MM.1S (cell line): ENCODE data around the gene SPDEF.

ENCODE experiments used
- DNase-seq: peaks from one replicate; pipeline ENCODE4 v3.0.0-alpha.2; 2015
- H2AFZ ChIP-seq: fragments of 300-600 bp; sonication (generic); 2 replicates; pipeline ENCODE4 v1.6.0; 2016; ENCODE audit warnings: antibody characterized with exemption, low read length
- H3F3A ChIP-seq: fragments of 300-600 bp; sonication (generic); 2 replicates; pipeline ENCODE4 v1.6.1; 2016; ENCODE audit warnings: mild to moderate bottlenecking, antibody characterized with exemption, low read length, moderate library complexity, mixed read lengths; ENCODE audit not compliant: insufficient read depth
- H3K27ac ChIP-seq: fragments of 300-600 bp; sonication (generic); 2 replicates; pipeline ENCODE4 v1.5.1; 2016; ENCODE audit warnings: mild to moderate bottlenecking, low read length
- H3K27me3 ChIP-seq: fragments of 300-600 bp; sonication (generic); replicated peaks from 2 replicates; pipeline ENCODE4 v1.6.0; 2016; ENCODE audit warnings: low read length; ENCODE audit not compliant: insufficient read depth
- H3K36me3 ChIP-seq: fragments of 300-600 bp; sonication (generic); replicated peaks from 2 replicates; pipeline ENCODE4 v1.6.1; 2016; ENCODE audit warnings: mild to moderate bottlenecking, low read length, mixed read lengths; ENCODE audit not compliant: insufficient read depth
- H3K4me1 ChIP-seq: fragments of 300-600 bp; sonication (generic); 2 replicates; pipeline ENCODE4 v1.6.1; 2016; ENCODE audit warnings: low read length, mixed read lengths
- H3K4me2 ChIP-seq: fragments of 300-600 bp; sonication (generic); 2 replicates; pipeline ENCODE4 v1.6.0; 2016; ENCODE audit warnings: low read depth, low read length
- H3K4me3 ChIP-seq: fragments of 300-600 bp; sonication (generic); 2 replicates; pipeline ENCODE4 v1.5.1; 2016; ENCODE audit warnings: low read length, mixed read lengths
- H3K79me2 ChIP-seq: fragments of 300-600 bp; sonication (generic); 2 replicates; pipeline ENCODE4 v1.6.1; 2016; ENCODE audit warnings: mixed run types, low read length, mixed read lengths
- H3K9ac ChIP-seq: fragments of 300-600 bp; sonication (generic); 2 replicates; pipeline ENCODE4 v1.6.1; 2016; ENCODE audit warnings: low read length, mixed read lengths
- H3K9me2 ChIP-seq: fragments of 300-600 bp; sonication (generic); replicated peaks from 2 replicates; pipeline ENCODE4 v1.6.1; 2016; ENCODE audit warnings: mild to moderate bottlenecking, low read length, mixed read lengths; ENCODE audit not compliant: insufficient read depth
- H3K9me3 ChIP-seq: fragments of 300-600 bp; sonication (generic); replicated peaks from 2 replicates; pipeline ENCODE4 v1.6.1; 2016; ENCODE audit warnings: mild to moderate bottlenecking, low read length, mixed read lengths; ENCODE audit not compliant: insufficient read depth
- H4K20me1 ChIP-seq: fragments of 300-600 bp; sonication (generic); 2 replicates; pipeline ENCODE4 v1.6.1; 2016; ENCODE audit warnings: mild to moderate bottlenecking, low read length, moderate library complexity, mixed read lengths; ENCODE audit not compliant: insufficient read depth
- CTCF ChIP-seq: fragments of 300-600 bp; sonication (generic); IDR thresholded peaks from 2 replicates; pipeline ENCODE4 v1.5.1; 2016; ENCODE audit warnings: antibody characterized with exemption, low read length, mixed read lengths
- EZH2 ChIP-seq: fragments of 300-600 bp; sonication (generic); optimal IDR thresholded peaks from 2 replicates; pipeline ENCODE3; 2017; ENCODE audit warnings: low read depth, mild to moderate bottlenecking, antibody characterized with exemption, low read length, mixed read lengths
- EZH2phosphoT487 ChIP-seq: fragments of 300-600 bp; sonication (generic); IDR thresholded peaks from 2 replicates; pipeline ENCODE4 v1.6.1; 2018; ENCODE audit warnings: antibody characterized with exemption, low read length

Gene SPDEF

GRCh38 chr6:34586327-34587040 lies 30.4 kb upstream of the SPDEF start:
- H3K4me2 ChIP-seq, result no peak overlapping the region
- no peak overlapping the region for H3K27ac ChIP-seq
- H3K9ac ChIP-seq, result no peak overlapping the region
- no peaks in the 10 kb centered on the region for H3K9me2 ChIP-seq
- no peaks in the 10 kb centered on the region for H3F3A ChIP-seq
- no peaks in the 10 kb centered on the region for H3K27me3 ChIP-seq
- no peak overlapping the region for H2AFZ ChIP-seq
- no peaks in the 10 kb centered on the region for H3K4me1 ChIP-seq
- H3K4me3 ChIP-seq, result no peak overlapping the region
- no peaks in the 10 kb centered on the region for H3K9me3 ChIP-seq
- H4K20me1 ChIP-seq, result no peaks in the 10 kb centered on the region
- no peak for DNase-seq
- no peaks in the 10 kb centered on the region for H3K36me3 ChIP-seq
- H3K79me2 ChIP-seq, result peaks cover 5% of the 10 kb centered on the region; the same call in 1 of the 2 replicates
- no peak for TF ChIP-seq CTCF
- no peak for TF ChIP-seq EZH2
- TF ChIP-seq EZH2phosphoT487, result no peak

- H3K9me3 ChIP-seq, result no peaks in the 10 kb centered on the region
- no peak overlapping the region for H3K4me3 ChIP-seq
- H3K9ac ChIP-seq, result no peak overlapping the region
- no peak overlapping the region for H2AFZ ChIP-seq
- TF ChIP-seq CTCF, result no peak
- no peak for TF ChIP-seq EZH2
- TF ChIP-seq EZH2phosphoT487, result no peak
- DNase-seq, result no peak
- no peaks in the 10 kb centered on the region for H3K36me3 ChIP-seq
- H4K20me1 ChIP-seq, result no peaks in the 10 kb centered on the region
- H3K27ac ChIP-seq, result no peak overlapping the region
- no peaks in the 10 kb centered on the region for H3K79me2 ChIP-seq
- no peaks in the 10 kb centered on the region for H3K4me1 ChIP-seq
- no peak overlapping the region for H3K4me2 ChIP-seq
- H3F3A ChIP-seq, result no peaks in the 10 kb centered on the region
- H3K27me3 ChIP-seq, result no peaks in the 10 kb centered on the region
- no peaks in the 10 kb centered on the region for H3K9me2 ChIP-seq
Measured at GRCh38 chr6:34585512-34586061, 29.5 kb upstream of the SPDEF start.

GRCh38 chr6:34585108-34585507 lies 29.0 kb upstream of the SPDEF start:
- H3K4me1 ChIP-seq, result no peaks in the 10 kb centered on the region
- no peaks in the 10 kb centered on the region for H3K79me2 ChIP-seq
- no peak overlapping the region for H3K4me2 ChIP-seq
- H3K9ac ChIP-seq, result no peak overlapping the region
- no peaks in the 10 kb centered on the region for H3K27me3 ChIP-seq
- no peaks in the 10 kb centered on the region for H4K20me1 ChIP-seq
- DNase-seq, result no peak
- H3K36me3 ChIP-seq, result no peaks in the 10 kb centered on the region
- H3K9me3 ChIP-seq, result no peaks in the 10 kb centered on the region
- H3F3A ChIP-seq, result no peaks in the 10 kb centered on the region
- no peak for TF ChIP-seq EZH2phosphoT487
- no peak overlapping the region for H3K27ac ChIP-seq
- no peaks in the 10 kb centered on the region for H3K9me2 ChIP-seq
- no peak overlapping the region for H2AFZ ChIP-seq
- H3K4me3 ChIP-seq, result no peak overlapping the region

GRCh38 chr6:34584694-34585093 lies 28.6 kb upstream of the SPDEF start:
- Histone ChIP-seq H3K4me2 (no peak overlapping the region), H3K9ac (no peak overlapping the region), H3K27ac (no peak overlapping the region), H3K4me3 (no peak overlapping the region), H4K20me1 (no peaks in the 10 kb centered on the region), H3K79me2 (no peaks in the 10 kb centered on the region), H3K4me1 (no peaks in the 10 kb centered on the region), H3K9me2 (no peaks in the 10 kb centered on the region), H3K27me3 (no peaks in the 10 kb centered on the region), H3F3A (no peaks in the 10 kb centered on the region), H3K9me3 (no peaks in the 10 kb centered on the region), H3K36me3 (no peaks in the 10 kb centered on the region), H2AFZ (no peak overlapping the region)
- DNase-seq, result no peak
- TF ChIP-seq CTCF (no peak), EZH2phosphoT487 (no peak), EZH2 (no peak)
